H1 (cell line): Measurements from ENCODE around the gene GTSE1. TPM values are rescaled to one million over a fixed set of nuclear protein-coding genes. Genes with fewer than 3 reads are reported as not detected.

Experiments
- CTCF ChIA-PET: fragments of 300-600 bp; sonication (Branson Sonifier 250); formaldehyde crosslinking; loops from one replicate; lab custom pipeline; 2021; ENCODE audit not compliant: partially characterized antibody; lab: Charles Lee
- POLR2A ChIA-PET: fragments of 300-600 bp; sonication (Branson Sonifier 250); formaldehyde crosslinking; loops from one replicate; lab custom pipeline; 2021; ENCODE audit warnings: inconsistent platforms; ENCODE audit not compliant: partially characterized antibody; lab: Charles Lee
- DNase-seq, 2 experiments: peaks; one replicate each; pipeline versions ENCODE4 v3.0.0 to v3.0.0-alpha.2; 2010 to 2022; ENCODE audit warnings: low spot score in 2 of 2, low read depth in 1 of 2, mixed read lengths in 1 of 2
- FAIRE-seq: peaks from 2 replicates; lab custom pipeline; 2011; peaks lifted over from hg19 to GRCh38; lab: Jason Lieb, UNC
- H2AFZ ChIP-seq: 2 replicates; pipeline ENCODE4 v1.8.1; 2012; ENCODE audit warnings: low read length, inconsistent platforms
- H2AK5ac ChIP-seq: 2 replicates; pipeline ENCODE4 v1.6.1; 2013; ENCODE audit warnings: low read depth, low read length
- H2BK120ac ChIP-seq: replicated peaks from 2 replicates; pipeline ENCODE3; 2013; ENCODE audit warnings: low read depth, low read length, inconsistent platforms
- H2BK12ac ChIP-seq: 2 replicates; pipeline ENCODE4 v1.6.1; 2013; ENCODE audit warnings: low read depth, low read length
- H2BK15ac ChIP-seq: 2 replicates; pipeline ENCODE4 v1.6.1; 2013; ENCODE audit warnings: low read length
- H2BK20ac ChIP-seq: 2 replicates; pipeline ENCODE4 v1.6.1; 2013; ENCODE audit warnings: low read length
- H2BK5ac ChIP-seq: 2 replicates; pipeline ENCODE4 v1.6.1; 2013; ENCODE audit warnings: low read depth, low read length
- H3K14ac ChIP-seq: 2 replicates; pipeline ENCODE4 v1.6.1; 2013; ENCODE audit warnings: inconsistent platforms; ENCODE audit not compliant: insufficient read length
- H3K18ac ChIP-seq: 2 replicates; pipeline ENCODE4 v1.6.1; 2013; ENCODE audit warnings: low read length; ENCODE audit errors: extremely low read depth
- H3K23ac ChIP-seq: 2 replicates; pipeline ENCODE4 v1.6.1; 2013; ENCODE audit warnings: inconsistent platforms; ENCODE audit not compliant: insufficient read length
- H3K23me2 ChIP-seq: 2 replicates; pipeline ENCODE4 v1.6.1; 2013; ENCODE audit warnings: low read depth, low read length
- H3K27ac ChIP-seq: 2 replicates; pipeline ENCODE4 v1.6.1; 2011; ENCODE audit warnings: low read depth, low read length, inconsistent platforms
- H3K27me3 ChIP-seq, 4 experiments: replicated peaks in 1 of 4; 1 replicate in 1 of 4; 2 replicates in 3 of 4; pipeline versions ENCODE4 v1.6.1 to v1.8.1; 2011 to 2013; ENCODE audit warnings: low read length in 3 of 4, mild to moderate bottlenecking in 3 of 4, inconsistent platforms in 2 of 4, mixed read lengths in 2 of 4, moderate library complexity in 1 of 4; ENCODE audit not compliant: control insufficient read depth in 3 of 4, insufficient read depth in 3 of 4; ENCODE audit errors: extremely low read depth in 1 of 4
- H3K36me3 ChIP-seq, 4 experiments: 2 replicates each; pipeline versions ENCODE4 v1.6.1 to v1.8.1; 2011 to 2013; ENCODE audit warnings: mild to moderate bottlenecking in 4 of 4, low read length in 3 of 4, moderate library complexity in 2 of 4, control low read depth in 1 of 4, inconsistent platforms in 1 of 4; ENCODE audit not compliant: insufficient read depth in 4 of 4, control insufficient read depth in 2 of 4
- H3K4ac ChIP-seq: replicated peaks from 2 replicates; pipeline ENCODE3; 2013; ENCODE audit warnings: low read length, low read depth, mixed read lengths, inconsistent platforms; ENCODE audit not compliant: insufficient read length
- H3K4me1 ChIP-seq, 4 experiments: replicated peaks in 1 of 4; 1 replicate in 1 of 4; 2 replicates in 3 of 4; pipeline versions ENCODE4 v1.6.1 to v1.8.1; 2011 to 2013; ENCODE audit warnings: low read length in 3 of 4, inconsistent platforms in 2 of 4, mixed read lengths in 1 of 4; ENCODE audit not compliant: insufficient read depth in 4 of 4, control insufficient read depth in 3 of 4
- H3K4me2 ChIP-seq, 2 experiments: 2 replicates each; pipeline versions ENCODE4 v1.6.1 to v1.8.1; 2011 to 2013; ENCODE audit warnings: low read depth in 2 of 2, low read length in 2 of 2, control low read depth in 1 of 2, inconsistent platforms in 1 of 2, mild to moderate bottlenecking in 1 of 2; ENCODE audit not compliant: insufficient read depth in 1 of 2
- H3K4me3 ChIP-seq, 4 experiments: fragments of 200-600, 300-600 bp in 1 of 4; sonication (generic), shearing (Covaris generic), sonication (Bioruptor Twin) in 1 of 4; 2 replicates each; pipeline versions ENCODE4 v1.5.1 to v1.8.1; 2011 to 2016; ENCODE audit warnings: low read length in 4 of 4, low read depth in 3 of 4, control low read depth in 2 of 4, inconsistent platforms in 2 of 4, mild to moderate bottlenecking in 2 of 4, mixed read lengths in 1 of 4, moderate library complexity in 1 of 4; ENCODE audit not compliant: insufficient read depth in 2 of 4; ENCODE audit errors: extremely low read depth in 1 of 4
- H3K56ac ChIP-seq: replicated peaks from 2 replicates; pipeline ENCODE3; 2013; ENCODE audit warnings: low read depth, mild to moderate bottlenecking, mixed read lengths, low read length, inconsistent platforms; ENCODE audit not compliant: insufficient read length
- H3K79me1 ChIP-seq: 2 replicates; pipeline ENCODE4 v1.6.1; 2013; ENCODE audit warnings: low read depth, low read length, control low read depth
- H3K79me2 ChIP-seq, 2 experiments: 2 replicates each; pipeline versions ENCODE4 v1.6.1 to v1.8.1; 2012 to 2013; ENCODE audit warnings: low read length in 2 of 2, mild to moderate bottlenecking in 2 of 2, inconsistent platforms in 1 of 2; ENCODE audit not compliant: insufficient read depth in 2 of 2, control insufficient read depth in 1 of 2
- H3K9ac ChIP-seq, 4 experiments: replicated peaks in 1 of 4; 1 replicate in 1 of 4; 2 replicates in 3 of 4; pipeline versions ENCODE4 v1.6.1 to v1.8.1; 2011 to 2013; ENCODE audit warnings: low read depth in 3 of 4, low read length in 3 of 4, control low read depth in 2 of 4, mild to moderate bottlenecking in 2 of 4, moderate library complexity in 2 of 4, inconsistent platforms in 1 of 4; ENCODE audit errors: extremely low read depth in 1 of 4
- H3K9me3 ChIP-seq, 2 experiments: 2 replicates each; pipeline versions ENCODE4 v1.6.1 to v1.8.1; 2012 to 2013; ENCODE audit warnings: mild to moderate bottlenecking in 2 of 2, moderate library complexity in 2 of 2, control low read depth in 1 of 2, inconsistent platforms in 1 of 2, low read depth in 1 of 2, low read length in 1 of 2, mixed read lengths in 1 of 2; ENCODE audit not compliant: insufficient read depth in 2 of 2
- H4K20me1 ChIP-seq, 2 experiments: replicated peaks in 1 of 2; 2 replicates each; pipeline versions ENCODE3 to v1.8.1; 2011 to 2013; ENCODE audit warnings: inconsistent platforms in 2 of 2, low read length in 2 of 2, mild to moderate bottlenecking in 1 of 2; ENCODE audit not compliant: insufficient read depth in 2 of 2, control insufficient read depth in 1 of 2
- H4K5ac ChIP-seq: 2 replicates; pipeline ENCODE4 v1.6.1; 2013; ENCODE audit warnings: low read length, low read depth, mixed read lengths, inconsistent platforms; ENCODE audit not compliant: insufficient read length
- H4K8ac ChIP-seq: 2 replicates; pipeline ENCODE4 v1.8.0; 2013; ENCODE audit warnings: mild to moderate bottlenecking, moderate library complexity, low read length, inconsistent platforms; ENCODE audit not compliant: insufficient read depth; ENCODE audit errors: extremely low read depth
- H4K91ac ChIP-seq: replicated peaks from 2 replicates; pipeline ENCODE3; 2013; ENCODE audit warnings: low read length, mixed read lengths, inconsistent platforms; ENCODE audit not compliant: insufficient read length
- CTCF ChIP-seq, 3 experiments: IDR thresholded peaks; 1 replicate in 2 of 3; 2 replicates in 1 of 3; pipeline versions ENCODE4 v1.5.1 to v1.6.1; 2011; ENCODE audit warnings: low read length in 3 of 3, mild to moderate bottlenecking in 3 of 3, inconsistent platforms in 2 of 3, low read depth in 1 of 3, moderate library complexity in 1 of 3; ENCODE audit not compliant: insufficient read depth in 1 of 3; ENCODE audit errors: control extremely low read depth in 1 of 3
- HDAC2 ChIP-seq, 2 experiments: fragments of 300-600 bp in 1 of 2; sonication (generic) in 1 of 2; IDR thresholded peaks; 2 replicates each; pipeline ENCODE4 v1.6.1; 2011 to 2012; ENCODE audit warnings: low read depth in 2 of 2, low read length in 2 of 2, mild to moderate bottlenecking in 2 of 2, moderate library complexity in 2 of 2, borderline replicate concordance in 1 of 2, inconsistent platforms in 1 of 2
- KDM4A ChIP-seq: IDR thresholded peaks from one replicate; pipeline ENCODE4 v1.7.1; 2012; ENCODE audit warnings: low read depth, mild to moderate bottlenecking, moderate library complexity, low read length, inconsistent platforms; ENCODE audit not compliant: severe bottlenecking
- PHF8 ChIP-seq: fragments of 200-600 bp; sonication (generic); conservative IDR thresholded peaks from 2 replicates; pipeline ENCODE4 v1.7.1; 2012; ENCODE audit warnings: low read depth, mild to moderate bottlenecking, inconsistent platforms, low read length, moderate library complexity
- RBBP5 ChIP-seq: IDR thresholded peaks from 2 replicates; pipeline ENCODE4 v1.7.1; 2012; ENCODE audit warnings: low read depth, mild to moderate bottlenecking, inconsistent platforms, low read length, moderate library complexity, borderline replicate concordance
- SP1 ChIP-seq: IDR thresholded peaks from 2 replicates; pipeline ENCODE4 v1.6.1; 2011; ENCODE audit warnings: low read depth, low read length
- TAF7 ChIP-seq: optimal IDR thresholded peaks from 2 replicates; pipeline ENCODE3; 2011; ENCODE audit warnings: low read depth, mild to moderate bottlenecking, inconsistent platforms, low read length, moderate library complexity, borderline replicate concordance
- WGBS, 2 experiments: shearing (Covaris generic) in 1 of 2; methylation state at CpG; one replicate each; pipeline versions ENCODE4 v1.1.6 to v1.1.7; 2013 to 2015; ENCODE audit warnings: low lambda C conversion rate in 2 of 2, mixed read lengths in 2 of 2, inconsistent platforms in 1 of 2, low coverage in 1 of 2, missing lambda C conversion rate in 1 of 2; ENCODE audit not compliant: insufficient replicate concordance in 2 of 2, insufficient coverage in 1 of 2, insufficient read length in 1 of 2; ENCODE audit errors: extremely low coverage in 1 of 2, missing lambda C conversion rate in 1 of 2; 5-methylcytosine and 5-hydroxymethylcytosine counted together
- polyA plus RNA-seq, 7 experiments: library from polyadenylated mRNA; depleted of rRNA in 3 of 7; stranded (reverse) in 5 of 7; unstranded in 2 of 7; fragments of >200 nt in 5 of 7; fragments of 200-250 nt in 2 of 7; gene quantifications; 1 replicate in 5 of 7; 2 replicates in 1 of 7; 4 replicates in 1 of 7; pipeline versions ENCODE4 v1.2.1 to v1.2.3, GENCODE V29; 2011 to 2013; ENCODE audit warnings: missing spikeins in 2 of 7, mixed read lengths in 2 of 7
- total RNA-seq: library from RNA; stranded (reverse); fragmentation: NEBNext Ultra II Directional; extraction: Animal tissue kit (Norgen Biotek cat#: 25700); gene quantifications from 2 replicates; pipeline ENCODE4 v1.2.1, GENCODE V29; 2021

Gene GTSE1
- total and polyA plus RNA-seq, 2 of the 8 experiments (the other 6 are each of a cell fraction or from before 2014, with no cell fraction given), result 17.5 to 38.6 TPM

- Histone ChIP-seq H2AFZ (peak within 1 kb of the TSS; percentile 67; the same call in 1 of the 2 replicates), H3K56ac (peak within 1 kb of the TSS; percentile 87), H3K18ac (peak within 1 kb of the TSS; percentile 78), H2BK20ac (no peak within 1 kb of the TSS), H3K4me2 (peak within 1 kb of the TSS; percentile 62 to 96), H3K14ac (no peak within 1 kb of the TSS), H2BK12ac (no peak within 1 kb of the TSS), H3K4ac (no peak within 1 kb of the TSS), H3K23me2 (peaks cover 5% of the 10 kb centered on the region; the same call in 1 of the 2 replicates), H3K23ac (no peak within 1 kb of the TSS), H3K79me1 (no peaks in the 10 kb centered on the region; the same call in 1 of the 2 replicates), H3K27ac (no peak within 1 kb of the TSS), H3K36me3 (no peaks in the 10 kb centered on the region), H4K8ac (peak within 1 kb of the TSS; percentile 80), H2BK15ac (no peak within 1 kb of the TSS), H4K5ac (peak within 1 kb of the TSS; percentile 83), H4K20me1 (no peaks in the 10 kb centered on the region), H3K9ac (peak within 1 kb of the TSS; percentile 19 to 69 (median 44); a peak in 5 of 7 replicates), H3K4me3 (peak within 1 kb of the TSS; percentile 55 to 70 (median 62)), H3K4me1 (peaks cover 0 to 4% (median 2%) of the 10 kb centered on the region in 4 experiments; a peak in 4 of 7 replicates), H2BK5ac (peak within 1 kb of the TSS; percentile 60; the same call in 1 of the 2 replicates), H2BK120ac (no peak within 1 kb of the TSS), H3K79me2 (no peaks in the 10 kb centered on the region), H2AK5ac (no peak within 1 kb of the TSS), H3K27me3 (peaks cover 0 to 4% (median 0%) of the 10 kb centered on the region in 4 experiments; a peak in 2 of 7 replicates), H3K9me3 (no peaks in the 10 kb centered on the region; a peak in 1 of 4 replicates), H4K91ac (peak within 1 kb of the TSS; percentile 73)
- ChIA-PET CTCF (interaction anchor here (1.2 to 1.5 kb wide), 3 partner anchors 9 to 12 kb away, joined by 3 to 6 read pairs (median 3); partner anchors contain the start of gene PKDREJ), POLR2A (interaction anchor here (0.7 to 2.9 kb wide), 5 partner anchors 10 to 99 kb away, joined by 3 to 13 read pairs (median 4); partner anchors contain the start of genes PKDREJ and TTC38)
- no peak for FAIRE-seq
- 1% methylated on average over 74 of the region's 89 CpGs; no CpG with 5 or more reads in 1 of the 2 experiments for WGBS, 2 experiments
- DNase-seq, result peak; percentile 23 to 89
- TF ChIP-seq SP1 (no peak), TAF7 (no peak), HDAC2 (IDR thresholded peaks at IDR 0.05; ENCODE audit: borderline replicate concordance in 1 of 2, low read depth in 2 of 2, low read length in 2 of 2) (peak in 1 of 2 experiments; percentile 56; a peak in 1 of 4 replicates), PHF8 (peak; percentile 55; the same call in 1 of the 2 replicates), CTCF (IDR thresholded peaks at IDR 0.05; ENCODE audit: control extremely low read depth in 1 of 3, insufficient read depth in 1 of 3, low read depth in 1 of 3, low read length in 3 of 3) (peak in 1 of 3 experiments; percentile 2; a peak in 1 of 4 replicates), RBBP5 (0 out of 2 replicates have a peak, but pooled peaks have one; percentile 36), KDM4A (peak; percentile 97)
Observed at GRCh38 chr22:46250035-46250782, 46.5 kb upstream of the GTSE1 start, which contains the start of gene CDPF1. TSS of gene CDPF1 (minus strand) at chr22:46250293. CDS start at chr22:46248284, 2,009 bp downstream.
